ENCODE results near the gene GCH1. TPM values are rescaled to one million over a fixed set of nuclear protein-coding genes. Genes with fewer than 3 reads are reported as not detected.

Gene GCH1
- total RNA-seq, 2 experiments from 2014 or later, result 18.4 to 20.4 TPM

- no peak for ATAC-seq (ENCODE audit: poor library complexity)
- Histone ChIP-seq H3K27ac (ENCODE audit: low read depth in 1 of 2, low read length in 2 of 2) (no peak overlapping the region), H3K4me1 (ENCODE audit: insufficient read depth, low read length) (no peaks in the 10 kb centered on the region), H3K36me3 (ENCODE audit: insufficient read depth, low read length) (no peaks in the 10 kb centered on the region), H3K27me3 (ENCODE audit: control insufficient read depth in 1 of 2, insufficient read depth in 2 of 2, low read length in 2 of 2) (no peaks in the 10 kb centered on the region), H3K9me3 (ENCODE audit: control insufficient read depth in 1 of 2, insufficient read depth in 1 of 2, low read length in 2 of 2) (no peaks in the 10 kb centered on the region), H3K4me3 (ENCODE audit: low read length) (no peak overlapping the region)
- DNase-seq, result no peak
- Mint-ChIP-seq H3K27ac (no peak overlapping the region), H3K36me3 (ENCODE audit: low read depth) (no peaks in the 10 kb centered on the region), H3K27me3 (no peaks in the 10 kb centered on the region), H3K4me1 (ENCODE audit: low read depth) (no peaks in the 10 kb centered on the region), H3K9me3 (no peaks in the 10 kb centered on the region), H3K4me3 (no peak overlapping the region)
- ChIA-PET POLR2A (no interaction called here), CTCF (no interaction called here)
- intact Hi-C loops (cut with DNase I, micrococcal nuclease), result no loop called here
- TF ChIP-seq, protein P1, sequence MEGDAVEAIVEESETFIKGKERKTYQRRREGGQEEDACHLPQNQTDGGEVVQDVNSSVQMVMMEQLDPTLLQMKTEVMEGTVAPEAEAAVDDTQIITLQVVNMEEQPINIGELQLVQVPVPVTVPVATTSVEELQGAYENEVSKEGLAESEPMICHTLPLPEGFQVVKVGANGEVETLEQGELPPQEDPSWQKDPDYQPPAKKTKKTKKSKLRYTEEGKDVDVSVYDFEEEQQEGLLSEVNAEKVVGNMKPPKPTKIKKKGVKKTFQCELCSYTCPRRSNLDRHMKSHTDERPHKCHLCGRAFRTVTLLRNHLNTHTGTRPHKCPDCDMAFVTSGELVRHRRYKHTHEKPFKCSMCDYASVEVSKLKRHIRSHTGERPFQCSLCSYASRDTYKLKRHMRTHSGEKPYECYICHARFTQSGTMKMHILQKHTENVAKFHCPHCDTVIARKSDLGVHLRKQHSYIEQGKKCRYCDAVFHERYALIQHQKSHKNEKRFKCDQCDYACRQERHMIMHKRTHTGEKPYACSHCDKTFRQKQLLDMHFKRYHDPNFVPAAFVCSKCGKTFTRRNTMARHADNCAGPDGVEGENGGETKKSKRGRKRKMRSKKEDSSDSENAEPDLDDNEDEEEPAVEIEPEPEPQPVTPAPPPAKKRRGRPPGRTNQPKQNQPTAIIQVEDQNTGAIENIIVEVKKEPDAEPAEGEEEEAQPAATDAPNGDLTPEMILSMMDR (IDR thresholded peaks at IDR 0.05), result no peak
Measured at GRCh38 chr14:54935958-54936357, 33.3 kb upstream of the GCH1 start.

- Histone ChIP-seq H3K4me3 (ENCODE audit: low read length) (no peak overlapping the region), H3K27ac (ENCODE audit: low read depth in 1 of 2, low read length in 2 of 2) (no peak overlapping the region), H3K36me3 (ENCODE audit: insufficient read depth, low read length) (no peaks in the 10 kb centered on the region), H3K27me3 (ENCODE audit: control insufficient read depth in 1 of 2, insufficient read depth in 2 of 2, low read length in 2 of 2) (no peaks in the 10 kb centered on the region), H3K9me3 (ENCODE audit: control insufficient read depth in 1 of 2, insufficient read depth in 1 of 2, low read length in 2 of 2) (no peaks in the 10 kb centered on the region), H3K4me1 (ENCODE audit: insufficient read depth, low read length) (no peaks in the 10 kb centered on the region)
- CTCF ChIA-PET, result no interaction called here
- Mint-ChIP-seq H3K9me3 (no peaks in the 10 kb centered on the region), H3K36me3 (ENCODE audit: low read depth) (no peaks in the 10 kb centered on the region), H3K27ac (no peak overlapping the region), H3K4me1 (ENCODE audit: low read depth) (no peaks in the 10 kb centered on the region), H3K27me3 (no peaks in the 10 kb centered on the region), H3K4me3 (no peak overlapping the region)
- intact Hi-C loops (cut with DNase I, micrococcal nuclease), result no loop called here
- no peak for DNase-seq
- no peak for ATAC-seq (ENCODE audit: poor library complexity)
- TF ChIP-seq, protein P1 (IDR thresholded peaks at IDR 0.05), result no peak
- POLR2A ChIA-PET, result no interaction called here
Measured at GRCh38 chr14:54935100-54935499, 32.5 kb upstream of the GCH1 start.

GRCh38 chr14:54933006-54933405, 30.4 kb upstream of the GCH1 start:
- Histone ChIP-seq H3K36me3 (ENCODE audit: insufficient read depth, low read length) (no peaks in the 10 kb centered on the region), H3K27ac (ENCODE audit: low read depth in 1 of 2, low read length in 2 of 2) (no peak overlapping the region), H3K9me3 (ENCODE audit: control insufficient read depth in 1 of 2, insufficient read depth in 1 of 2, low read length in 2 of 2) (no peaks in the 10 kb centered on the region), H3K4me1 (ENCODE audit: insufficient read depth, low read length) (no peaks in the 10 kb centered on the region), H3K27me3 (ENCODE audit: control insufficient read depth in 1 of 2, insufficient read depth in 2 of 2, low read length in 2 of 2) (no peaks in the 10 kb centered on the region), H3K4me3 (ENCODE audit: low read length) (no peak overlapping the region)
- Mint-ChIP-seq H3K36me3 (ENCODE audit: low read depth) (no peaks in the 10 kb centered on the region), H3K27me3 (no peaks in the 10 kb centered on the region), H3K4me1 (ENCODE audit: low read depth) (no peaks in the 10 kb centered on the region), H3K27ac (no peak overlapping the region), H3K4me3 (no peak overlapping the region), H3K9me3 (no peaks in the 10 kb centered on the region)
- intact Hi-C loops (cut with DNase I, micrococcal nuclease), result no loop called here
- TF ChIP-seq, protein P1 (IDR thresholded peaks at IDR 0.05), result no peak
- CTCF ChIA-PET, result no interaction called here
- ATAC-seq (ENCODE audit: poor library complexity), result no peak
- no peak for DNase-seq
- POLR2A ChIA-PET, result interaction anchor here (0.6 kb wide), 1 partner anchor 61 kb away, joined by 3 read pairs; no protein-coding TSS in a partner anchor
